ENCODE measurements around the gene PDZD4.

- TF ChIP-seq EP300 (IDR thresholded peaks at IDR 0.05; ENCODE audit: low read depth) (no peak), CTCF (IDR thresholded peaks at IDR 0.05) (no peak), POLR2AphosphoS5 (IDR thresholded peaks at IDR 0.05) (no peak)
These were observed 39.1 kb downstream of the PDZD4 start for GRCh38 chrX:153791104-153791852.

Measured in transverse colon (tissue), 4 donors.